Heart left ventricle (tissue), 16 donors: Measurements from ENCODE around the gene ZFP36. TPM values are rescaled to one million over a fixed set of nuclear protein-coding genes. Genes with fewer than 3 reads are reported as not detected.

Experiments used
- ATAC-seq, 4 donors: fragments of 200-7000 bp; cut with Tn5 transposase; one replicate each; pipeline ENCODE4 v1.9.1; 2020 to 2022; ENCODE audit warnings: moderate library complexity in 4 of 4, mild to moderate bottlenecking in 3 of 4, moderate number of reproducible peaks in 1 of 4
- DNase-seq, 5 donors: peaks; one replicate each; pipeline ENCODE4 v3.0.0-alpha.2; 2020
- H3K27ac ChIP-seq, 12 donors: fragments of 200-600 bp; sonication (generic) in 4 of 12; one replicate each; pipeline versions ENCODE4 v1.5.0 to v1.8.0; 2016 to 2022; ENCODE audit warnings: mild to moderate bottlenecking in 2 of 12
- H3K27me3 ChIP-seq, 9 donors: fragments of 200-600 bp; sonication (generic) in 2 of 9; one replicate each; pipeline versions ENCODE4 v1.5.1 to v1.8.0; 2016 to 2022; ENCODE audit warnings: mild to moderate bottlenecking in 3 of 9
- H3K36me3 ChIP-seq, 9 donors: fragments of 200-600 bp; sonication (generic) in 2 of 9; one replicate each; pipeline versions ENCODE4 v1.5.0 to v1.8.0; 2018 to 2022; ENCODE audit warnings: mild to moderate bottlenecking in 2 of 9
- H3K4me1 ChIP-seq, 12 donors: fragments of 200-600 bp; sonication (generic) in 4 of 12; one replicate each; pipeline versions ENCODE4 v1.5.0 to v1.8.0; 2016 to 2022; ENCODE audit warnings: mild to moderate bottlenecking in 3 of 12
- H3K4me3 ChIP-seq, 12 donors: fragments of 200-600 bp; sonication (generic) in 4 of 12; one replicate each; pipeline versions ENCODE4 v1.5.0 to v1.8.0; 2017 to 2022; ENCODE audit warnings: mild to moderate bottlenecking in 9 of 12, moderate library complexity in 4 of 12
- H3K9me3 ChIP-seq, 12 donors: fragments of 200-600 bp; sonication (generic) in 4 of 12; one replicate each; pipeline versions ENCODE4 v1.5.0 to v1.8.0; 2016 to 2022; ENCODE audit warnings: mild to moderate bottlenecking in 1 of 12
- POLR2A ChIP-seq, 2 donors: fragments of 450-650 bp; IDR thresholded peaks; one replicate each; pipeline ENCODE4 v1.6.1; 2017; ENCODE audit warnings: antibody characterized with exemption in 2 of 2, mild to moderate bottlenecking in 2 of 2, moderate library complexity in 2 of 2
- WGBS, 4 donors: extraction: QIAGEN DNeasy Blood & Tissue Kit in 2 of 4; methylation state at CpG; one replicate each; pipeline versions ENCODE4 v1.1.5 to v1.1.7; 2013 to 2018; 5-methylcytosine and 5-hydroxymethylcytosine counted together
- intact Hi-C, 10 donors: fragments of 100-400 bp; cut with DNase I; formaldehyde crosslinking; loops; one replicate each; pipeline versions ENCODE4 v1.11.1 to v1.14.2; 2022
- polyA plus RNA-seq, 2 donors: library from polyadenylated mRNA; stranded (reverse); fragments of 200-250 nt; gene quantifications; one replicate each; pipeline ENCODE4 v1.2.3, GENCODE V29; 2013
- total RNA-seq, 9 donors: library from RNA; depleted of rRNA in 2 of 9; stranded (reverse); fragments of >200 nt in 2 of 9; fragmentation: NEBNext Ultra II Directional in 3 of 9; extraction: Animal tissue kit (Norgen Biotek cat#: 25700) in 3 of 9; gene quantifications; one replicate each; pipeline versions ENCODE4 v1.1.0 to v1.2.4, GENCODE V29; 2016 to 2023
- TF ChIP-seq, protein P1 (sequence below), 12 donors: fragments of 200-600 bp; sonication (generic) in 4 of 12; IDR thresholded peaks; one replicate each; pipeline versions ENCODE4 v1.5.0 to v1.8.0; 2018 to 2022; ENCODE audit warnings: antibody characterized with exemption in 12 of 12, mild to moderate bottlenecking in 5 of 12
- donor health status: ischemic (EF 13 %, LVEDD 7.1; RV severe dilation, severe dysfunction).
- donor health status: healthy with polysubstance abuse.
- donor health status: DM: no; HTN: yes; CAD: no.
- donor health status: DM: no; HTN: no; CAD: no.
- donor health status: ischemic (EF 25% LVEDD 6.9; RV normal size, moderate dysfunction).
- donor health status: ischemic (EF 25% LVEDD 5.7; RV mildly dilated, moderate dysfunction).
- donor health status: healthy.
- donor health status: DM: yes; HTN: yes; CAD: no.
- donor health status: ischemic (EF 35%, LVEDD 5.7; RV mildly dilated, moderate dysfunction).
- donor health status: nonischemic (EF 11% LVEDD 7.7; RV severe dilation, severe dysfunction).
- donor health status: DM: yes; HTN: yes; CAD: no.
- donor health status: PGD.
- donor health status: ischemic (EF 29% LVEDD 5.4; RV normal size, mild dysfunction).
- donor health status: nonischemic (EF 23%, LVEDD 6.1; RV moderate dilation, normal function).

ZFP36 gene
- total and polyA plus RNA-seq, 11 donors: 16.1 to 145 (median 51.1) TPM

- Histone ChIP-seq H3K27ac (no peak overlapping the region), H3K4me3 (no peak overlapping the region), H3K4me1 (no peaks in the 10 kb centered on the region), H3K36me3 (peaks cover 0 to 100% (median 97%) of the 10 kb centered on the region in 9 donors), H3K27me3 (no peaks in the 10 kb centered on the region), H3K9me3 (no peaks in the 10 kb centered on the region)
- TF ChIP-seq, protein P1, sequence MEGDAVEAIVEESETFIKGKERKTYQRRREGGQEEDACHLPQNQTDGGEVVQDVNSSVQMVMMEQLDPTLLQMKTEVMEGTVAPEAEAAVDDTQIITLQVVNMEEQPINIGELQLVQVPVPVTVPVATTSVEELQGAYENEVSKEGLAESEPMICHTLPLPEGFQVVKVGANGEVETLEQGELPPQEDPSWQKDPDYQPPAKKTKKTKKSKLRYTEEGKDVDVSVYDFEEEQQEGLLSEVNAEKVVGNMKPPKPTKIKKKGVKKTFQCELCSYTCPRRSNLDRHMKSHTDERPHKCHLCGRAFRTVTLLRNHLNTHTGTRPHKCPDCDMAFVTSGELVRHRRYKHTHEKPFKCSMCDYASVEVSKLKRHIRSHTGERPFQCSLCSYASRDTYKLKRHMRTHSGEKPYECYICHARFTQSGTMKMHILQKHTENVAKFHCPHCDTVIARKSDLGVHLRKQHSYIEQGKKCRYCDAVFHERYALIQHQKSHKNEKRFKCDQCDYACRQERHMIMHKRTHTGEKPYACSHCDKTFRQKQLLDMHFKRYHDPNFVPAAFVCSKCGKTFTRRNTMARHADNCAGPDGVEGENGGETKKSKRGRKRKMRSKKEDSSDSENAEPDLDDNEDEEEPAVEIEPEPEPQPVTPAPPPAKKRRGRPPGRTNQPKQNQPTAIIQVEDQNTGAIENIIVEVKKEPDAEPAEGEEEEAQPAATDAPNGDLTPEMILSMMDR (IDR thresholded peaks at IDR 0.05): no peak
- DNase-seq: no peak
- intact Hi-C loops: loop anchor here in 1 of 10 donors (5.0 kb wide), 1 partner anchor 35 kb away; no protein-coding TSS in a partner anchor
- WGBS, 4 donors: 82 to 85% (median 84%) methylated on average over 10 of the region's 10 CpGs
- ATAC-seq: no peak
Measured at GRCh38 chr19:39381910-39382611, 24.6 kb upstream of the ZFP36 start.

DNA sequence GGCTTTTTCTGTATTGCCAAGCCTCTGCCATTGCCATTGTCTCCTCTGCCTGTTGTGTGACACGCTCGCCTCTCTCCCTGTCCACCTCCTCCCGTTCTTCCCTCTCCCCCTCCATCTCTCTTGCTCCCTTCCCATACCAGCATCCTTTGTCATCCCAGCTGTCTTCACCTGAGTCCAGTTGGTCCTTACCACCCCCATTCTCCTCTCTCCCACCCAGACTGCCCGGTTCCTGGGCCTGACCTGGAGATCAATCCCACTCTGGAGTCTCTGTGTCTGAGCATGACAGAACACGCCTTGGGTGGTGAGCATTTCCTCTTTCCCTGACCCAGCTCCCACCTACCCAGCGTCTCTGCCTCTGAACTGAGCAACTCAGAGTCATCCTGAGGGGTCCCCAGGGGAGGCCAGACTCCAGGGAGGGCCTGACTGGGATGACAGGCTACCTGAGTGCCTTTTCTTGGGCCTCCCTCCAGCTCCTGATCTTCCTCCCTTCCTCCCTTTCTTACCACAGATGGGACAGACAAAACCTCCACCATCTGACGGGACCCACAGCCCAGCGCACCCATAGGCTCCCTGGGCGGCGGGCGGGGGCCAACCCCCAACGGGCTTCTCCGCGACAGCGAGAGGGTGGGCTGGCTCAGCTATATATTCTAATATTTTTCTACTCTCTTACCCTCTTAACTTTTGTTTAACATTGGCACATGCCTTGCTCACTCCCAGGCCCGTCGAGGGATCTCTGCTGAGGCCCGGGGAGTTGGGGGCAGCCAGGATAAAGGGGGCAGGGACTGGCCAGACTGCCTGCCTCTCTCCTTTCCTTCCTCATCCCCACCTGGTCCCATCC is 23.4 kb upstream of the ZFP36 start:
- intact Hi-C loops: loop anchor here in 1 of 10 donors (5.0 kb wide), 1 partner anchor 36 kb away; no protein-coding TSS in a partner anchor
- H3K27ac ChIP-seq: no peak overlapping the region

DNA sequence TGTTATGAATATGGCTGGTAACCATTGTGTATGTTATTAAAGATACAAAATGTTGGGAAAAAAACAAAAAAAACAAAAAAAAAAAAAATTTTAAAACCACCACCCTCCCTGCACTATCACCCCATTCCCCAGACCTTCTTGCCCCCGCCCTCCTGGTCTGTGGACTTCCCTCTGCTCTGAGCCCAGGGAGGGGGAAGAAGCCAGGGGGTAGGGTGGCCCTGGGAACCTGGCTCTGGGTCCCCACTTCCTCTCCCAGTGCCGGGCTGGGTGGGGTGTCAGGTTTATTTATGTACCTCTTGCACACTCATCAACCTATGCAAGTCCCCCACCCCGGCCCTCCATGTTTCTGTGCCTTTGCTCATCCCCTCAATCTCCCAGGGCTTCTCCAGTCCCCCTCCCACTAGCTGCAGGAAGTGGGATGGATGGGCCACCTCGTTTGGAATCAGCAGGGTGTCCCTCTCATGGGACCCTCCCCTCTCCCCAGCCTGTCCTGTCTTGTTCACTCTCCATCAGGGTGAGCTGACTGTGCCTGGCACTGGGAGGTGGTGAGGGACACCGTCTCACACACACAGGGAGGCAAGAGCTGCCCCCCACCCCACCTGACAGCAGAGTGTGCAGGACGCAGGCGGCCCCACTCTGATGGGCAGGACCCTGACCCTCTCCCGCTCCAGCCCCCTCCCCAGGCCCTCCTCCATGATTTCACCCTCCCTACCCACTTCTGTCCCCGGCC is 21.6 kb upstream of the ZFP36 start:
- TF ChIP-seq, protein P1 (IDR thresholded peaks at IDR 0.05): no peak
- no peak for TF ChIP-seq POLR2A (IDR thresholded peaks at IDR 0.05)
- no peak for DNase-seq
- WGBS, 4 donors: 69 to 74% (median 71%) methylated on average over 7 to 9 of the region's 9 CpGs
- no peak overlapping the region for H3K27ac ChIP-seq
- peaks cover under 1 to 8% (median 5%) of the 10 kb centered on the region in 12 donors for H3K4me1 ChIP-seq
- peaks cover 3 to 98% (median 94%) of the 10 kb centered on the region in 9 donors for H3K36me3 ChIP-seq
- H3K9me3 ChIP-seq: no peaks in the 10 kb centered on the region
- peak in 1 of 4 donors; percentile 15 for ATAC-seq
- no peak overlapping the region for H3K4me3 ChIP-seq
- intact Hi-C loops: loop anchor here in 1 of 10 donors (5.0 kb wide), 1 partner anchor 38 kb away; no protein-coding TSS in a partner anchor
- no peaks in the 10 kb centered on the region for H3K27me3 ChIP-seq

More for the DNA sequence above, 23.4 kb upstream of the ZFP36 start:
- Histone ChIP-seq H3K4me1 (no peaks in the 10 kb centered on the region), H3K27me3 (no peaks in the 10 kb centered on the region), H3K36me3 (peaks cover 3 to 100% (median 97%) of the 10 kb centered on the region in 9 donors), H3K4me3 (no peak overlapping the region), H3K9me3 (no peaks in the 10 kb centered on the region)
- no peak for DNase-seq
- TF ChIP-seq, protein P1 (IDR thresholded peaks at IDR 0.05): no peak
- TF ChIP-seq POLR2A (IDR thresholded peaks at IDR 0.05): no peak
- WGBS, 4 donors: 89 to 92% (median 90%) methylated on average over 17 to 18 of the region's 18 CpGs
- ATAC-seq: no peak
